Muscle of leg (tissue), 11 donors: ENCODE measurements around the gene CPB2. TPM values are rescaled to one million over a fixed set of nuclear protein-coding genes. Genes with fewer than 3 reads are reported as not detected.

Source experiments
- DNase-seq: peaks from one replicate; pipeline ENCODE4 v3.0.0; 2013
- H3K27ac ChIP-seq: one replicate; pipeline ENCODE4 v1.5.1; 2013; ENCODE audit warnings: mild to moderate bottlenecking, low read length, control low read depth
- H3K27me3 ChIP-seq: one replicate; pipeline ENCODE4 v1.6.1; 2013; ENCODE audit warnings: low read length; ENCODE audit not compliant: control insufficient read depth, insufficient read depth
- H3K36me3 ChIP-seq: one replicate; pipeline ENCODE4 v1.6.1; 2013; ENCODE audit warnings: low read length; ENCODE audit not compliant: control insufficient read depth, insufficient read depth
- H3K4me1 ChIP-seq: one replicate; pipeline ENCODE4 v1.6.1; 2013; ENCODE audit warnings: low read length; ENCODE audit not compliant: control insufficient read depth, insufficient read depth
- H3K4me3 ChIP-seq: one replicate; pipeline ENCODE4 v1.5.1; 2013; ENCODE audit warnings: low read length, control low read depth
- H3K9me3 ChIP-seq: replicated peaks from 2 replicates; pipeline ENCODE4 v1.6.1; 2013; ENCODE audit warnings: low read depth, low read length; ENCODE audit not compliant: control insufficient read depth
- WGBS: methylation state at CpG from one replicate; pipeline ENCODE4 v1.1.5; 2013; ENCODE audit warnings: missing lambda C conversion rate; ENCODE audit not compliant: insufficient coverage; 5-methylcytosine and 5-hydroxymethylcytosine counted together
- polyA plus RNA-seq, 8 donors: library from polyadenylated mRNA; unstranded; fragments of 120-200 nt; gene quantifications; one replicate each; pipeline versions ENCODE4 v1.2.1 to v1.2.3, GENCODE V29; 2013; ENCODE audit warnings: inconsistent platforms in 1 of 8, low replicate concordance in 1 of 8; ENCODE audit not compliant: insufficient read length in 8 of 8, insufficient read depth in 1 of 8
- total RNA-seq: library from RNA; stranded (reverse); fragments of 120-200 nt; gene quantifications from one replicate; pipeline ENCODE4 v1.2.4, GENCODE V29; 2013

CPB2 gene
- total and polyA plus RNA-seq, 9 donors, result 0.09 to 0.54 (median 0.12) TPM; not detected in 4

DNA sequence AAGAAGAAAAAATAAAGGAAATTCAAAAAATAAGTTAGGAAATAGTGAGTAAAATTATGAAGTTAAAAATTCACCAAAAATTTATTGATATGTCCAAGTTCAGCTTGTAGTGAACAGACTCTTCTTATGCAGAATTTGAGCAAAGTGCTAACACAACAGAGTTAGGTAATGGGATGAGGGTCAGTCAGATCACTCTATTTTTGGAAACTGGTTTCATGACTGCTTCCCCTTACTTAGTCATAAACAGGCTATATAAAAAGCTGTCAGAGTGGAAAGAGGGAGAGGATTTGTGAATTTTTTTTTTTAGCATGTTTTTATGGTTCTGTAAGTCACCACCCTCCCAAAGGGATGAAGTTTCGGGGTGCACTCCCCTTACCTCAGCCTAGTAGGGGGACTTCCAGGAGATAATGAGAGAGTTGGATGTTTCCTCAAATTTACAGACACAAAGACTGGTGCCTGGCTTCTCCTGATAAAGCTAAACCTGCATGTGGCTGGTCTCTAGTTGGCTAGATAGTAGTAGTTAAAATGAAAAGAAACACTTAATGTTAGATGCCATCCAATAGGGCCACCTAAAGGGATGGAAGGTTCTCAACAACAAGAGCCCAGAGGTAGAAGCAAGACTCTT lies 4.5 kb downstream of the CPB2 start:
- no peak overlapping the region for H3K4me3 ChIP-seq
- no peaks in the 10 kb centered on the region for H3K4me1 ChIP-seq
- no CpG with 5 or more reads among the region's 1 CpG for WGBS
- no peaks in the 10 kb centered on the region for H3K9me3 ChIP-seq
- DNase-seq, result peak; percentile 35
- H3K36me3 ChIP-seq, result no peaks in the 10 kb centered on the region
- no peaks in the 10 kb centered on the region for H3K27me3 ChIP-seq
- no peak overlapping the region for H3K27ac ChIP-seq

DNA sequence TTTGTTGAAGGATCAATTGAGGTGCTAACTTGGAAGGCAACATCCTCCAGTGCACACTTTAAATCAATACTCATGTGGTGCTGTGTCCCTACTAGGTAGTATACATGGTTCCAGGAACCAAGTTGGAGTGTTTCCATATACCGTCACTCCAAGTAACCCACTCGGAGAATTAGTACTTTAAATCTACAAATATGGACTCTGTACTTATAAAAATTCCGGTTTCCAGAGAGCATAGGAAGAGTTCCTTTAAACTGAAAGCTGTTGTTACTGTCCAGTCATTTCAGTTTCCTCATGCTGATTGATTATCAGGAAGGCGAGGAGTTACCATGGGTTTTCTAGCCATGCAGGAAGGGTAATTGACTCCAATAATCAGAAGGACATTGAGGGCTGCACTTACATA lies 7.2 kb downstream of the CPB2 start:
- Histone ChIP-seq H3K27ac (no peak overlapping the region), H3K9me3 (no peaks in the 10 kb centered on the region), H3K36me3 (no peaks in the 10 kb centered on the region), H3K4me1 (no peaks in the 10 kb centered on the region), H3K27me3 (no peaks in the 10 kb centered on the region), H3K4me3 (no peak overlapping the region)
- DNase-seq, result no peak
- WGBS, result 60% methylated on average over 1 of the region's 4 CpGs

DNA sequence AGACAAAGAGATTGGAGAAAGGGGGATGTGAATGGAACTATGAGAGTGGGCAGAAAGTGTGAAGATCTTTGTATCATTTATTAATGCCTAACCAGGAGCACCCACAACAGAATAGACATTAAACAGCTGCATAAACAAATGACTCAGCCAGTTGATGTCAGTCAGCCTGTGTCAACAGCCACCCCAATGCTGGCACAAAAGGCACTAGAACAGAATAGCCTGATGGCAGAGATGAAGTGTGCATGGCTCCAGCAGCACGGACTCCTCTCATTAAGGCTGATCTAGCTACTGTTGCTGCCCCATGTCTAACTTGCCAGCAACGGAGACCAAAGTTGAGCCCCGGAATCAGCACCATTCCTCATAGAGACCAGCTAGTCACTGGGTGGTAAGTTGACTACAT lies 7.8 kb downstream of the CPB2 start:
- Histone ChIP-seq H3K36me3 (no peaks in the 10 kb centered on the region), H3K27ac (no peak overlapping the region), H3K4me1 (no peaks in the 10 kb centered on the region), H3K27me3 (no peaks in the 10 kb centered on the region), H3K4me3 (no peak overlapping the region), H3K9me3 (no peaks in the 10 kb centered on the region)
- no peak for DNase-seq
- WGBS, result 90% methylated on average over 2 of the region's 3 CpGs

DNA sequence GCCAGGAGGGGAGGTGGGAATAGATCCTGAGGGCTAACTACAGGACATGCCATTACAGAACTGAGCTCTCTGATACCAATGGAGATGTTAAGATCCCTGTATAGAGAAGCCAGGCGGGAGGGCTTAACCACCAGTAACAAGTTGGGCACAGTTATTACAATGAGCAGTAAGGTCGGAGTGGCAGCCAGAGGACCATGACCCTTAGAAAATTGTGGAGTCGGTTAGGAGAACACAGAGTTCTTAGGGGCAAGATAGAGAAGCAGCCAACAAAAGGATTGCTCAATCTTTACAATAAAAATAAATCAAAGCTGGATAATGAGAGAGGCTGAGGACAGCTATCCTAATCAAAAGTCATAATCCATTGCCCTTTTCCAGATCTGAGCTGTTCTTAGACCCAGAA lies 10.4 kb downstream of the CPB2 start:
- WGBS, result 80% methylated on average over 1 of the region's 3 CpGs
- H3K27ac ChIP-seq, result no peak overlapping the region

DNA sequence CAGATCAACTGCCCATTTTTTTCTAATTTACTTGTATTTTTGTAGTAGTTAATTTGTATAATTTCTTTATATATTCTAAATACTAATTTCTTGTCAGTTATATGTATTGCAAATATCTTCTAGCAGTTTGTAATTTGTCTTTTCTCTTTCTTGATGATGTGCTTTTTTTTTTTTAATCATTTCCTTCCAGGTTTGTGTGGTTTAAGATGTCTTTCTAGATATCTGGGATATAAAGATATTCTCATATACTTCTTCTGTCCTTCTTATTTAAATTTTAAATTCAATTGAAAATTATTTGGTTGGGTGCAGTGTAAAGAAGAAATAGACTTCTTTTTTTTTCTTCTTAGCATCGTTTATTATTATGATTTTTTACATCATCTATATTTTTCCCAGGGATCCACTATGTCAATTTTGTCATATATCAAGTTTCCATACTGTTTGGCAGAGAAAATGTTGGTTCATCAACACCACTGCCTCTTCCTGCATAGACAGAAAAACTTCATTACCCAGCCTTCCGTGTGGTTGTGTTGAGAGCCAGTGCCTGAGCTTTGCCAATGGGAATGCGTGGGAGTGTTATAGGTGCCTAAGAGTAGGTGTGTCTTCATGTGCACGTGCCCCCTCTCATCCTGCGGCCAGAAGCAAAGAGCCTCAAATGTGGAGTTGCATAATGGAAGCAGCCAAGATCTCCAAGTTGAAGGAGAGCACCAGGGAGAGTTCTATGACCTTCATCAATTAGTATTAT lies 15.8 kb downstream of the CPB2 start:
- WGBS, result 71% methylated on average over 3 of the region's 5 CpGs
- Histone ChIP-seq H3K4me1 (no peaks in the 10 kb centered on the region), H3K4me3 (no peak overlapping the region), H3K27me3 (no peaks in the 10 kb centered on the region), H3K27ac (no peak overlapping the region), H3K36me3 (no peaks in the 10 kb centered on the region), H3K9me3 (no peaks in the 10 kb centered on the region)
- no peak for DNase-seq

More for the DNA sequence above, 10.4 kb downstream of the CPB2 start:
- DNase-seq, result no peak
- H3K36me3 ChIP-seq, result no peaks in the 10 kb centered on the region
- H3K4me1 ChIP-seq, result no peaks in the 10 kb centered on the region
- no peak overlapping the region for H3K4me3 ChIP-seq
- no peaks in the 10 kb centered on the region for H3K9me3 ChIP-seq
- no peaks in the 10 kb centered on the region for H3K27me3 ChIP-seq

DNA sequence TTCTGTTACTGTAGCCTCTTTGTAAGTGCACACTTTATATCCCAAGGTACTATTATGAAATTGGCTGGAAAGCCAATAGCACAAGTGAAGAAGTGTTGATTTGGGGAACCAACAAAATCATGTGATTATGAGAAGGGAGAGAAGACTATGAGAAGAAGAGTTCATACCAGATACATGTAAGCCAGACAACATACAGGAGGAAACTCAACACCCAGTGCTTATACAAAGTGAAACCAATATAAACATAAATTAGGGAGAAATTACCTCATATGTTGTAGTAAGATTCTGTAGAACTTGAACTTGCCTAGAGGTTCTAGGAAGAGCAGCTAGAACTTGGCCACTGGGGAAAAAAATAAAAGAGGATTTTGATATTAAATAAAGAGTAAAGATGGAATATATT lies 17.4 kb downstream of the CPB2 start:
- H3K4me3 ChIP-seq, result no peak overlapping the region
- no peaks in the 10 kb centered on the region for H3K9me3 ChIP-seq
- H3K27ac ChIP-seq, result no peak overlapping the region
- H3K4me1 ChIP-seq, result no peaks in the 10 kb centered on the region
- no peaks in the 10 kb centered on the region for H3K27me3 ChIP-seq
- H3K36me3 ChIP-seq, result no peaks in the 10 kb centered on the region
- no peak for DNase-seq

DNA sequence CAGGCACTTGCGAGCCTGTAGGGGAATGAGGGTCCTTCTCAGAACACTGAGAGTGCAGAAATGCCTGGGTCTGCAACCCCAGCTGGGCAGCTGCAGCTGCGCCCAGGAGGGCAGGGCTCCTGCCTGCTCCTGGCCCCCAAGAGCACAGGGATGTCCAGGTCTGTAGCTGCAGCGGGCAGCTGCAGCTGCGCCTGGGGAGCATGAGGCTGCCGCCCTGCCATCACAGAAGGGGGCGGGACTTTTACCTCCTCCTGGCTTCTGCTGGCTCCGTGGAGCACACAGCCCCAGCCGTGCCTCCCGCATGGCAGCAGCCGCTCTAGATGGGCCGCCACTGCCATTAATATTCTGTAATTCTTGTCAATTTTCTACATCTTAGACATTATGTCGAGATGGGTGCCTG lies 17.8 kb downstream of the CPB2 start:
- no peak overlapping the region for H3K27ac ChIP-seq
- 84% methylated on average over 7 of the region's 12 CpGs for WGBS
- H3K4me3 ChIP-seq, result no peak overlapping the region
- no peaks in the 10 kb centered on the region for H3K36me3 ChIP-seq
- H3K27me3 ChIP-seq, result no peaks in the 10 kb centered on the region
- DNase-seq, result no peak
- no peaks in the 10 kb centered on the region for H3K4me1 ChIP-seq
- H3K9me3 ChIP-seq, result no peaks in the 10 kb centered on the region

DNA sequence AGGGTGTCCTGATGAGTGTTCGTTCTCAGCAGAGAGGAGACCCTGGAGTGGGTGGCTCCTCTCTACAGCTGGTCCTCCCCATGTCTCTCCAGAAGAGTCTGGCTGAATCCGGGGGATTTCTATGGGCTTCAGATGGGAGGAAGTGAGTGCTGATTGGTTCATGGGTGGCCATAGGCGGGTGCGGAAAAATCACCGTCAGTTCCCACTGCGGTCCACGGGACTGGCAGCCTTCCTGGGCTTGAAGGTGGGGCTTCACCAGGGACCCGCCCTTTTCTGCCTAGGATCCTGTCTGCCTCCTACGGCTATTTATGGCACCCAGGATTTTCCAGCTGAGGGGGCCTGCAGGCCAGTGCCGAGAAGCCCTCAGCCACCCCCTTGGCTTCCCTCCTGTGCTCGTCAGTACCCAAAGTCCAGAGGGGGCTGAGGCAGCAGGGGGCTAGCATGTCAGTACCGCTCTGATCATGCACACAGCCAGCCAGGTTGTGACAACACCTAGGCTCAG lies 18.4 kb downstream of the CPB2 start:
- Histone ChIP-seq H3K9me3 (no peaks in the 10 kb centered on the region), H3K27me3 (no peaks in the 10 kb centered on the region), H3K27ac (no peak overlapping the region), H3K4me1 (no peaks in the 10 kb centered on the region), H3K4me3 (no peak overlapping the region), H3K36me3 (no peaks in the 10 kb centered on the region)
- no peak for DNase-seq
- 89% methylated on average over 10 of the region's 12 CpGs for WGBS

DNA sequence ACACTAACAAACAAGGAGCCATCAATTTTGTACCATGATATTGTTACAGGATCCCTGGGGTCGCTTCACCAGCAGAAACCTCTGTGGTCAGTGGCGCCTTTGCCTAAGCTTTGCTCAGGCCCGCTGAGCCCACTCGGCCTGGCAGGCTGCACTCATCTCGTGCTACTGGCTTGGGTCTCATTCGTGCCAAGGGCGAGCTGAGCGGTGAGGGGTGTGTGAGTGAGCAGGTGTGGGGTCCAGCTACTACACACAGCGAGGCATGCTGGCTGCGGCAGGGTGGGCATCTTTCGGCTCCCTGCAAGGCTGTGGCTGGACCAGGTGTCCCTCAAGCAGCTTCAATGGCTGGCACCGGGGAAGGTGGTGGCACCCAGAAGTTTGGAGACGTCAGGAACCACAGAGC lies 19.1 kb downstream of the CPB2 start:
- Histone ChIP-seq H3K4me1 (no peaks in the 10 kb centered on the region), H3K27me3 (no peaks in the 10 kb centered on the region), H3K27ac (no peak overlapping the region), H3K36me3 (no peaks in the 10 kb centered on the region), H3K9me3 (no peaks in the 10 kb centered on the region), H3K4me3 (no peak overlapping the region)
- WGBS, result 93% methylated on average over 12 of the region's 13 CpGs
- DNase-seq, result no peak

DNA sequence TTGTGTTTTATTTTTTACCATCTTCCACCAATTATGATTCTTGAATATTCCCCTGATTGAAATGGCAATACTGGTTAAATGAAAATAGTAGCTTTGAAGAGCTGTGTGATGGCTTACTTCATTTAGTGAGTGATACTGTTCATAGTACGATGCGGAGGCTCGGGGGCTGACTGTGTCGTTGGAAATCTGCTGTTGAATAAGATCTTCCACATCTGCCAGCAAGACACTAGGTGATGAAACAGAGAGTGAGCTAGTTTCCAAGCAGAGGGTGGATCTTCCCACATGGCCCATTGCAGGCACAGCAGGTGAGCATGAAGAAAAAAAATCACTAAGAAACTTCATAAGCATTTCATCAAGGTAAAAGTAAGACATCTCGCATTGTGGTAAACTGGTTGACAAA lies 22.5 kb downstream of the CPB2 start:
- Histone ChIP-seq H3K27me3 (no peaks in the 10 kb centered on the region), H3K4me3 (no peak overlapping the region), H3K9me3 (no peaks in the 10 kb centered on the region), H3K4me1 (no peaks in the 10 kb centered on the region), H3K27ac (no peak overlapping the region), H3K36me3 (no peaks in the 10 kb centered on the region)
- 97% methylated on average over 4 of the region's 5 CpGs for WGBS
- DNase-seq, result no peak
